ENCODE data around the gene CAMTA1.
"Not testable (repeated sequence)": the region's sequence is repeated elsewhere in the genome, so short reads cannot be mapped to it uniquely, and the experiment has no call there.

The CAMTA1 gene

GRCh38 chr1:6912518-6912917 lies 127.3 kb downstream of the CAMTA1 start:
- no peak for DNase-seq

- DNase-seq, result no peak
Observed at GRCh38 chr1:6913086-6913485, 127.8 kb downstream of the CAMTA1 start.

- DNase-seq, result no peak
Observed at GRCh38 chr1:6914706-6915105, 129.5 kb downstream of the CAMTA1 start.

GRCh38 chr1:6915999-6916565 lies 130.8 kb downstream of the CAMTA1 start:
- no peak for DNase-seq

- no peak for DNase-seq
Observed at GRCh38 chr1:6917067-6917466, 131.8 kb downstream of the CAMTA1 start.

- DNase-seq, result no peak
Observed at GRCh38 chr1:6918186-6918924, 133.1 kb downstream of the CAMTA1 start.

GRCh38 chr1:6918925-6919511 lies 133.8 kb downstream of the CAMTA1 start:
- no peak for DNase-seq

- DNase-seq, result not testable (repeated sequence)
Observed at GRCh38 chr1:6921506-6921905, 136.3 kb downstream of the CAMTA1 start.

GRCh38 chr1:6922096-6922931 lies 137.1 kb downstream of the CAMTA1 start:
- DNase-seq, result peak; percentile 24

GRCh38 chr1:6923012-6923411 lies 137.8 kb downstream of the CAMTA1 start:
- no peak for DNase-seq

GRCh38 chr1:6923416-6923815 lies 138.2 kb downstream of the CAMTA1 start:
- DNase-seq, result no peak

- no peak for DNase-seq
Observed at GRCh38 chr1:6923955-6924881, 139.0 kb downstream of the CAMTA1 start.

- no peak for DNase-seq
Observed at GRCh38 chr1:6924891-6925290, 139.6 kb downstream of the CAMTA1 start.

GRCh38 chr1:6927626-6928025 lies 142.4 kb downstream of the CAMTA1 start:
- no peak for DNase-seq

GRCh38 chr1:6928106-6928885 lies 143.0 kb downstream of the CAMTA1 start:
- no peak for DNase-seq

GRCh38 chr1:6930732-6931300 lies 145.6 kb downstream of the CAMTA1 start:
- DNase-seq, result no peak

- DNase-seq, result no peak
Observed at GRCh38 chr1:6935361-6935883, 150.2 kb downstream of the CAMTA1 start.

- no peak for DNase-seq
Observed at GRCh38 chr1:6935911-6936690, 150.8 kb downstream of the CAMTA1 start.

GRCh38 chr1:6937048-6937447 lies 151.8 kb downstream of the CAMTA1 start:
- DNase-seq, result no peak

GRCh38 chr1:6939363-6939762 lies 154.1 kb downstream of the CAMTA1 start:
- no peak for DNase-seq

All from NCI-H446 treated with DMSO at 0.1 percent for 48 hours (cell line).